H9 (cell line): Measurements from ENCODE around the gene CYP2J2. TPM values are rescaled to one million over a fixed set of nuclear protein-coding genes. Genes with fewer than 3 reads are reported as not detected.

Experiments
- DNase-seq: peaks from one replicate; pipeline ENCODE4 v3.0.0-alpha.2; 2017
- H2AFZ ChIP-seq: one replicate; pipeline ENCODE4 v1.6.1; 2013; ENCODE audit warnings: mild to moderate bottlenecking, low read length, control low read depth, moderate library complexity
- H2AK5ac ChIP-seq: 2 replicates; pipeline ENCODE4 v1.6.1; 2013; ENCODE audit warnings: low read length, control low read depth, mixed read lengths; ENCODE audit not compliant: insufficient read length
- H2BK120ac ChIP-seq: one replicate; pipeline ENCODE4 v1.6.1; 2013; ENCODE audit warnings: low read depth, mild to moderate bottlenecking, low read length, control low read depth, inconsistent platforms; ENCODE audit not compliant: poor library complexity, severe bottlenecking
- H2BK12ac ChIP-seq: 2 replicates; pipeline ENCODE4 v1.6.1; 2013; ENCODE audit warnings: low read length, control low read depth, mixed read lengths, low read depth; ENCODE audit not compliant: insufficient read length
- H2BK15ac ChIP-seq: 2 replicates; pipeline ENCODE4 v1.6.1; 2013; ENCODE audit warnings: low read depth, low read length, control low read depth
- H2BK20ac ChIP-seq: one replicate; pipeline ENCODE4 v1.6.1; 2013; ENCODE audit warnings: low read depth, mild to moderate bottlenecking, low read length, control low read depth, inconsistent platforms; ENCODE audit not compliant: poor library complexity, severe bottlenecking
- H2BK5ac ChIP-seq: 2 replicates; pipeline ENCODE4 v1.6.1; 2013; ENCODE audit warnings: low read length, control low read depth, mixed read lengths; ENCODE audit not compliant: insufficient read length
- H3K14ac ChIP-seq: 2 replicates; pipeline ENCODE4 v1.6.1; 2013; ENCODE audit warnings: low read length, control low read depth; ENCODE audit not compliant: insufficient read depth
- H3K18ac ChIP-seq: 2 replicates; pipeline ENCODE4 v1.6.1; 2013; ENCODE audit warnings: low read depth, mild to moderate bottlenecking, mixed read lengths, low read length, control low read depth; ENCODE audit not compliant: insufficient read length
- H3K23ac ChIP-seq: 2 replicates; pipeline ENCODE4 v1.6.1; 2013; ENCODE audit warnings: low read length, control low read depth, mixed read lengths, low read depth; ENCODE audit not compliant: insufficient read length
- H3K23me2 ChIP-seq: 2 replicates; pipeline ENCODE4 v1.6.1; 2013; ENCODE audit warnings: low read depth, mild to moderate bottlenecking, mixed read lengths, low read length, control low read depth; ENCODE audit not compliant: insufficient read length, poor library complexity, severe bottlenecking
- H3K27ac ChIP-seq: 2 replicates; pipeline ENCODE4 v1.5.1; 2013; ENCODE audit warnings: low read length, control low read depth, mixed read lengths, low read depth; ENCODE audit not compliant: insufficient read length
- H3K27me3 ChIP-seq: 2 replicates; pipeline ENCODE4 v1.6.1; 2013; ENCODE audit warnings: low read length, control low read depth, inconsistent platforms; ENCODE audit not compliant: insufficient read depth
- H3K4ac ChIP-seq: 2 replicates; pipeline ENCODE4 v1.6.1; 2013; ENCODE audit warnings: low read depth, mild to moderate bottlenecking, control low read depth, inconsistent platforms, low read length, moderate library complexity
- H3K4me1 ChIP-seq: 2 replicates; pipeline ENCODE4 v1.6.1; 2013; ENCODE audit warnings: low read length, control low read depth, inconsistent platforms; ENCODE audit not compliant: insufficient read depth
- H3K4me2 ChIP-seq: 2 replicates; pipeline ENCODE4 v1.6.1; 2013; ENCODE audit warnings: low read length, control low read depth, mixed read lengths; ENCODE audit not compliant: insufficient read length, insufficient read depth
- H3K56ac ChIP-seq: 2 replicates; pipeline ENCODE4 v1.6.1; 2013; ENCODE audit warnings: low read depth, mild to moderate bottlenecking, mixed read lengths, low read length, control low read depth; ENCODE audit not compliant: insufficient read length
- H3K79me1 ChIP-seq: 2 replicates; pipeline ENCODE4 v1.6.1; 2013; ENCODE audit warnings: low read depth, mild to moderate bottlenecking, moderate library complexity, low read length, control low read depth, inconsistent platforms; ENCODE audit not compliant: insufficient read depth, poor library complexity, severe bottlenecking
- H3K79me2 ChIP-seq: 2 replicates; pipeline ENCODE4 v1.6.1; 2013; ENCODE audit warnings: low read length, control low read depth, inconsistent platforms; ENCODE audit not compliant: insufficient read depth
- H3K9ac ChIP-seq: 2 replicates; pipeline ENCODE4 v1.6.1; 2013; ENCODE audit warnings: low read length, control low read depth, mixed read lengths; ENCODE audit not compliant: insufficient read length; ENCODE audit errors: extremely low read depth
- H3K9me3 ChIP-seq: one replicate; pipeline ENCODE4 v1.6.1; 2013; ENCODE audit warnings: low read depth, low read length, inconsistent platforms; ENCODE audit not compliant: control insufficient read depth
- H3T11ph ChIP-seq: one replicate; pipeline ENCODE4 v1.6.1; 2013; ENCODE audit warnings: mild to moderate bottlenecking, low read length, control low read depth, inconsistent platforms
- H4K20me1 ChIP-seq: one replicate; pipeline ENCODE4 v1.6.1; 2013; ENCODE audit not compliant: control insufficient read depth, insufficient read length, insufficient read depth
- H4K5ac ChIP-seq: 2 replicates; pipeline ENCODE4 v1.6.1; 2013; ENCODE audit warnings: low read depth, mild to moderate bottlenecking, mixed read lengths, low read length, control low read depth; ENCODE audit not compliant: insufficient read length
- H4K8ac ChIP-seq: replicated peaks from 2 replicates; pipeline ENCODE4 v1.6.1; 2013; ENCODE audit warnings: low read length, control low read depth, mixed read lengths, low read depth; ENCODE audit not compliant: insufficient read length
- H4K91ac ChIP-seq: 2 replicates; pipeline ENCODE4 v1.6.1; 2013; ENCODE audit warnings: low read depth, mild to moderate bottlenecking, moderate library complexity, mixed read lengths, low read length, control low read depth; ENCODE audit not compliant: insufficient read length
- H3K27ac Mint-ChIP-seq, 3 experiments: 2 replicates in 2 of 3; 3 replicates in 1 of 3; pipeline ENCODE4 v1.8.0; 2020 to 2021; ENCODE audit warnings: mixed read lengths in 3 of 3, mild to moderate bottlenecking in 1 of 3, moderate library complexity in 1 of 3
- H3K27me3 Mint-ChIP-seq: 2 replicates; pipeline ENCODE4 v1.8.0; 2021; ENCODE audit warnings: low read depth, mild to moderate bottlenecking, moderate library complexity, mixed read lengths
- H3K36me3 Mint-ChIP-seq, 3 experiments: 2 replicates in 2 of 3; 3 replicates in 1 of 3; pipeline ENCODE4 v1.8.0; 2020 to 2021; ENCODE audit warnings: low read depth in 3 of 3, mixed read lengths in 3 of 3; ENCODE audit not compliant: insufficient read depth in 1 of 3
- H3K4me1 Mint-ChIP-seq, 2 experiments: 2 replicates each; pipeline ENCODE4 v1.8.0; 2020; ENCODE audit warnings: mixed read lengths in 2 of 2
- H3K4me3 Mint-ChIP-seq, 2 experiments: 2 replicates in 1 of 2; 3 replicates in 1 of 2; pipeline ENCODE4 v1.8.0; 2020 to 2021; ENCODE audit warnings: mild to moderate bottlenecking in 2 of 2, mixed read lengths in 2 of 2, moderate library complexity in 1 of 2
- H3K9me3 Mint-ChIP-seq, 2 experiments: 2 replicates in 1 of 2; 3 replicates in 1 of 2; pipeline ENCODE4 v1.8.0; 2020; ENCODE audit warnings: mild to moderate bottlenecking in 2 of 2, mixed read lengths in 2 of 2, moderate library complexity in 1 of 2
- CTCF ChIP-seq: fragments of 200-600 bp; sonication (generic); conservative IDR thresholded peaks from 3 replicates; pipeline ENCODE4 v1.8.0; 2021; ENCODE audit warnings: antibody characterized with exemption, mild to moderate bottlenecking
- WGBS: extraction: QIAGEN DNeasy Blood & Tissue Kit; methylation state at CpG from one replicate; pipeline ENCODE4 v1.1.7; 2013; ENCODE audit warnings: missing lambda C conversion rate, low lambda C conversion rate, mixed read lengths; ENCODE audit not compliant: insufficient read length; ENCODE audit errors: extremely low coverage; 5-methylcytosine and 5-hydroxymethylcytosine counted together
- total RNA-seq: library from RNA; stranded (reverse); gene quantifications from 2 replicates; pipeline ENCODE4 v1.2.1, GENCODE V29; 2021

Gene CYP2J2
- total RNA-seq, 1 experiment from 2014 or later = 0.57 TPM

GRCh38 chr1:59892841-59893811, 33.4 kb downstream of the CYP2J2 start:
- no peak for DNase-seq
- no peak overlapping the region for H2AFZ ChIP-seq
- H3K14ac ChIP-seq = no peak overlapping the region
- H3K9ac ChIP-seq = no peak overlapping the region
- peaks cover 3 to 26% (median 21%) of the 10 kb centered on the region in 3 experiments; a peak in 6 of 7 replicates for H3K36me3 Mint-ChIP-seq
- TF ChIP-seq CTCF = no peak
- no peak overlapping the region for H3K27ac ChIP-seq
- H3K56ac ChIP-seq = no peak overlapping the region
- no peaks in the 10 kb centered on the region for H4K20me1 ChIP-seq
- H3K4me3 Mint-ChIP-seq = no peak overlapping the region
- H4K5ac ChIP-seq = no peak overlapping the region
- H3K27ac Mint-ChIP-seq = peak overlapping the region in 2 of 3 experiments; percentile 10 to 29; a peak in 2 of 7 replicates
- H2BK20ac ChIP-seq = no peak overlapping the region
- no CpG with 5 or more reads among the region's 7 CpGs for WGBS
- H2BK15ac ChIP-seq = no peak overlapping the region
- H3K27me3 Mint-ChIP-seq = no peaks in the 10 kb centered on the region
- H3K79me1 ChIP-seq = no peaks in the 10 kb centered on the region
- H3K18ac ChIP-seq = no peak overlapping the region
- no peak overlapping the region for H2BK5ac ChIP-seq
- no peak overlapping the region for H3K4ac ChIP-seq
- H3K23me2 ChIP-seq = no peaks in the 10 kb centered on the region
- no peaks in the 10 kb centered on the region for H3K4me1 ChIP-seq
- H3K79me2 ChIP-seq = no peaks in the 10 kb centered on the region
- no peak overlapping the region for H4K91ac ChIP-seq
- no peak overlapping the region for H3K4me2 ChIP-seq
- H3K4me1 Mint-ChIP-seq = peaks cover 9 to 14% of the 10 kb centered on the region in 2 experiments
- no peak overlapping the region for H2BK120ac ChIP-seq
- no peaks in the 10 kb centered on the region for H3K27me3 ChIP-seq
- H3K9me3 Mint-ChIP-seq = peaks cover 16 to 24% of the 10 kb centered on the region in 2 experiments
- H3K23ac ChIP-seq = no peak overlapping the region
- H2BK12ac ChIP-seq = no peak overlapping the region
- no peak overlapping the region for H4K8ac ChIP-seq
- no peaks in the 10 kb centered on the region for H3K9me3 ChIP-seq
- H3T11ph ChIP-seq = no peak overlapping the region
- no peak overlapping the region for H2AK5ac ChIP-seq
